AG10803 (cell line): ENCODE measurements around the gene TYW1B.
"Not testable (repeated sequence)": the region's sequence is repeated elsewhere in the genome, so short reads cannot be mapped to it uniquely, and the experiment has no call there.

Experiments
- DNase-seq: peaks from one replicate; pipeline ENCODE4 v3.0.0; 2010; ENCODE audit warnings: low read depth
- H3K4me3 ChIP-seq: 2 replicates; pipeline ENCODE4 v1.5.1; 2011; ENCODE audit warnings: mild to moderate bottlenecking, low read length, control low read depth
- CTCF ChIP-seq: conservative IDR thresholded peaks from 2 replicates; pipeline ENCODE4 v1.5.1; 2011; ENCODE audit warnings: mild to moderate bottlenecking, low read length, control low read depth, inconsistent platforms

TYW1B gene

GRCh38 chr7:72823765-72824732 lies 4.0 kb downstream of the TYW1B start:
- peak; percentile 46 for DNase-seq
- H3K4me3 ChIP-seq, result not testable (repeated sequence)
- peak; percentile 15 for TF ChIP-seq CTCF

GRCh38 chr7:72822497-72822896 lies 5.5 kb downstream of the TYW1B start:
- H3K4me3 ChIP-seq, result not testable (repeated sequence)

GRCh38 chr7:72818663-72819361 lies 9.2 kb downstream of the TYW1B start:
- DNase-seq, H3K4me3 ChIP-seq: not testable (repeated sequence)

More at GRCh38 chr7:72822497-72822896, 5.5 kb downstream of the TYW1B start:
- DNase-seq, result not testable (repeated sequence)

- not testable (repeated sequence) for DNase-seq
Measured at GRCh38 chr7:72817661-72818060, 10.3 kb downstream of the TYW1B start.

GRCh38 chr7:72816370-72817157 lies 11.4 kb downstream of the TYW1B start:
- DNase-seq, H3K4me3 ChIP-seq: not testable (repeated sequence)

More at GRCh38 chr7:72817661-72818060, 10.3 kb downstream of the TYW1B start:
- H3K4me3 ChIP-seq, result not testable (repeated sequence)

GRCh38 chr7:72810437-72810836 lies 17.6 kb downstream of the TYW1B start:
- not testable (repeated sequence) for H3K4me3 ChIP-seq, DNase-seq

- not testable (repeated sequence) for H3K4me3 ChIP-seq, DNase-seq
Measured at GRCh38 chr7:72808511-72808910, 19.5 kb downstream of the TYW1B start.

GRCh38 chr7:72806851-72807250 lies 21.1 kb downstream of the TYW1B start:
- H3K4me3 ChIP-seq, DNase-seq: not testable (repeated sequence)

GRCh38 chr7:72805526-72806494 lies 22.2 kb downstream of the TYW1B start:
- TF ChIP-seq CTCF, result no peak
- DNase-seq, result peak; percentile 90
- H3K4me3 ChIP-seq, result no peak overlapping the region

GRCh38 chr7:72803778-72804177 lies 24.2 kb downstream of the TYW1B start:
- not testable (repeated sequence) for DNase-seq, H3K4me3 ChIP-seq

GRCh38 chr7:72801564-72801963 lies 26.4 kb downstream of the TYW1B start:
- H3K4me3 ChIP-seq, result not testable (repeated sequence)
- DNase-seq, result peak; percentile 70

GRCh38 chr7:72795401-72795800 lies 32.6 kb downstream of the TYW1B start:
- not testable (repeated sequence) for DNase-seq, H3K4me3 ChIP-seq
